Measurements from ENCODE around the gene ARPP21.

DNA sequence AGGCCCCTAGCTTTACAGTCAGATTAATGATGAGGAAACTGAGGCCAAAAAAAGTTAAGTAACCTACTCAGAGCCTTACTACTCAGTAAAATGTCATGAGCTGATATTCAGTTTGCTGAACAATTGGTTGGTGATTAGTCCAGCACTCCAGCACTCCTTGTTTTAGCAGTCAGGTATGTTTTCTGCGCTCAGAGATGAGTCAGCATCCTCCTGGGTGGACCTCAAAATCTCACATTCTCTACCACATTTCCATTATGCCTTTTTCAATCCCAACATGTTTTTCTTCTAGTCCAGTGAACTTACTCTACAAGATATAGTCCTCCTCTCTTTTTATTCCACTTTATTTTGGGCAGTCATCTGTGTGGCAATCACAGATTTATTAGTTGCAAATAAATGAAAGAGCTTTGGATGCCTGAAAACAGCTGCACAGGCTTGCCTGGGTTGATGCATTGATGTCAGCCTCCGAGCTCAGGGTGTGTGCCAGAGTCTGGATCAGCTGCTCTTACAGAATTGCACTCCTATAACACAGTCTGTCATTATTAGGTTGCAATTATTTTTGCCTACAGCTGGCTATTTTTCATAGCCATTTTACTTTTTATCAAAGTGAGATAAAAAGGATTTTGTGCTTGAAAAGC is 133.2 kb downstream of the ARPP21 start:
- TF ChIP-seq EZH2 (IDR thresholded peaks at IDR 0.05; ENCODE audit: insufficient read depth, poor library complexity, severe bottlenecking) (no peak), EZH2phosphoT487 (IDR thresholded peaks at IDR 0.05; ENCODE audit: insufficient read depth, low read depth) (no peak)
